GM23248 (cell line): ENCODE results near the gene TSPAN3.

Experiments used
- EZH2 ChIP-seq: fragments of 200-600 bp; sonication (generic); IDR thresholded peaks from 2 replicates; pipeline ENCODE4 v1.6.1; 2018; ENCODE audit warnings: antibody characterized with exemption, mild to moderate bottlenecking; ENCODE audit not compliant: insufficient read depth, poor library complexity, severe bottlenecking
- EZH2phosphoT487 ChIP-seq: fragments of 200-600 bp; sonication (generic); IDR thresholded peaks from 2 replicates; pipeline ENCODE4 v1.6.1; 2018; ENCODE audit warnings: antibody characterized with exemption, moderate library complexity, mild to moderate bottlenecking, low read depth; ENCODE audit not compliant: insufficient read depth

GRCh38 chr15:77066971-77067690 lies 3.8 kb downstream of the TSPAN3 start:
- TF ChIP-seq EZH2 (no peak), EZH2phosphoT487 (no peak)
